Activated T-cell treated with anti-CD3 and anti-CD28 coated beads, Interleukin-2, amount 50 U/mL, for 4 hours (primary cell): Measurements from ENCODE around the gene ASS1. TPM values are rescaled to one million over a fixed set of nuclear protein-coding genes. Genes with fewer than 3 reads are reported as not detected.

ENCODE experiments used
- ATAC-seq, 2 donors: fragments of 200-7000 bp; cut with Tn5 transposase; one replicate each; pipeline ENCODE4 v1.10.0; 2021
- DNase-seq: peaks from one replicate; pipeline ENCODE4 v3.0.0-alpha.2; 2020
- H3K27me3 Mint-ChIP-seq: one replicate; pipeline ENCODE4 v1.8.0; 2021; ENCODE audit warnings: low read depth, mixed read lengths
- H3K36me3 Mint-ChIP-seq: one replicate; pipeline ENCODE4 v1.8.0; 2022; ENCODE audit warnings: mixed read lengths; ENCODE audit not compliant: insufficient read depth
- H3K4me1 Mint-ChIP-seq: one replicate; pipeline ENCODE4 v1.8.0; 2021; ENCODE audit warnings: low read depth, mixed read lengths
- H3K4me3 Mint-ChIP-seq: one replicate; pipeline ENCODE4 v1.8.0; 2021; ENCODE audit warnings: mild to moderate bottlenecking, moderate library complexity, mixed read lengths
- H3K9me3 Mint-ChIP-seq: one replicate; pipeline ENCODE4 v1.8.0; 2021; ENCODE audit warnings: mixed read lengths
- total RNA-seq, 3 donors: library from RNA; stranded (reverse); gene quantifications; one replicate each; pipeline ENCODE4 v1.2.1, GENCODE V29; 2021

Gene ASS1
- total RNA-seq, 3 donors from 2014 or later, result 1.4 to 2.6 (median 2.6) TPM

- peaks cover 41% of the 10 kb centered on the region for H3K27me3 Mint-ChIP-seq
- ATAC-seq (no peak), DNase-seq (no peak)
- H3K9me3 Mint-ChIP-seq, result no peaks in the 10 kb centered on the region
- no peaks in the 10 kb centered on the region for H3K36me3 Mint-ChIP-seq
- no peak overlapping the region for H3K4me3 Mint-ChIP-seq
- no peaks in the 10 kb centered on the region for H3K4me1 Mint-ChIP-seq
Observed at GRCh38 chr9:130462685-130463540, 18.2 kb downstream of the ASS1 start.

GRCh38 chr9:130463763-130464745 is 19.3 kb downstream of the ASS1 start:
- Mint-ChIP-seq H3K27me3 (peaks cover 42% of the 10 kb centered on the region), H3K9me3 (no peaks in the 10 kb centered on the region), H3K4me1 (no peaks in the 10 kb centered on the region), H3K36me3 (no peaks in the 10 kb centered on the region), H3K4me3 (no peak overlapping the region)
- no peak for ATAC-seq
- DNase-seq, result no peak

GRCh38 chr9:130465383-130466096 is 20.8 kb downstream of the ASS1 start:
- Mint-ChIP-seq H3K36me3 (no peaks in the 10 kb centered on the region), H3K27me3 (peaks cover 45% of the 10 kb centered on the region), H3K4me1 (no peaks in the 10 kb centered on the region), H3K4me3 (no peak overlapping the region), H3K9me3 (no peaks in the 10 kb centered on the region)
- ATAC-seq (no peak), DNase-seq (no peak)

- no peak for ATAC-seq
- no peaks in the 10 kb centered on the region for H3K36me3 Mint-ChIP-seq
- no peaks in the 10 kb centered on the region for H3K9me3 Mint-ChIP-seq
- H3K4me3 Mint-ChIP-seq, result no peak overlapping the region
- peaks cover 49% of the 10 kb centered on the region for H3K27me3 Mint-ChIP-seq
- H3K4me1 Mint-ChIP-seq, result no peaks in the 10 kb centered on the region
- DNase-seq, result no peak
Observed at GRCh38 chr9:130466537-130467217, 21.9 kb downstream of the ASS1 start.

GRCh38 chr9:130467316-130467715 is 22.6 kb downstream of the ASS1 start:
- peaks cover 52% of the 10 kb centered on the region for H3K27me3 Mint-ChIP-seq

GRCh38 chr9:130468566-130468965 is 23.8 kb downstream of the ASS1 start:
- Mint-ChIP-seq H3K4me1 (no peaks in the 10 kb centered on the region), H3K36me3 (no peaks in the 10 kb centered on the region), H3K9me3 (no peaks in the 10 kb centered on the region), H3K4me3 (no peak overlapping the region), H3K27me3 (peaks cover 59% of the 10 kb centered on the region)
- ATAC-seq, result no peak
- no peak for DNase-seq

More at GRCh38 chr9:130467316-130467715, 22.6 kb downstream of the ASS1 start:
- no peak overlapping the region for H3K4me3 Mint-ChIP-seq
- no peaks in the 10 kb centered on the region for H3K9me3 Mint-ChIP-seq
- DNase-seq (no peak), ATAC-seq (no peak)
- no peaks in the 10 kb centered on the region for H3K36me3 Mint-ChIP-seq
- H3K4me1 Mint-ChIP-seq, result no peaks in the 10 kb centered on the region

- Mint-ChIP-seq H3K4me3 (no peak overlapping the region), H3K27me3 (peaks cover 55% of the 10 kb centered on the region), H3K9me3 (no peaks in the 10 kb centered on the region), H3K4me1 (no peaks in the 10 kb centered on the region), H3K36me3 (no peaks in the 10 kb centered on the region)
- ATAC-seq, result no peak
- DNase-seq, result no peak
Observed at GRCh38 chr9:130470269-130470668, 25.5 kb downstream of the ASS1 start.

- Mint-ChIP-seq H3K36me3 (no peaks in the 10 kb centered on the region), H3K27me3 (peaks cover 55% of the 10 kb centered on the region), H3K4me1 (no peaks in the 10 kb centered on the region), H3K9me3 (no peaks in the 10 kb centered on the region), H3K4me3 (no peak overlapping the region)
- ATAC-seq, result no peak
- DNase-seq, result no peak
Observed at GRCh38 chr9:130470950-130471349, 26.2 kb downstream of the ASS1 start.

GRCh38 chr9:130471411-130472183 is 26.8 kb downstream of the ASS1 start:
- DNase-seq (no peak), ATAC-seq (no peak)
- H3K27me3 Mint-ChIP-seq, result peaks cover 50% of the 10 kb centered on the region
- H3K4me3 Mint-ChIP-seq, result no peak overlapping the region
- H3K4me1 Mint-ChIP-seq, result no peaks in the 10 kb centered on the region
- H3K36me3 Mint-ChIP-seq, result no peaks in the 10 kb centered on the region
- no peaks in the 10 kb centered on the region for H3K9me3 Mint-ChIP-seq

GRCh38 chr9:130472184-130472705 is 27.5 kb downstream of the ASS1 start:
- H3K9me3 Mint-ChIP-seq, result no peaks in the 10 kb centered on the region
- ATAC-seq (no peak), DNase-seq (no peak)
- H3K27me3 Mint-ChIP-seq, result peaks cover 44% of the 10 kb centered on the region
- H3K4me3 Mint-ChIP-seq, result no peak overlapping the region
- H3K4me1 Mint-ChIP-seq, result no peaks in the 10 kb centered on the region
- H3K36me3 Mint-ChIP-seq, result no peaks in the 10 kb centered on the region

- ATAC-seq (no peak), DNase-seq (no peak)
- H3K4me1 Mint-ChIP-seq, result no peaks in the 10 kb centered on the region
- H3K9me3 Mint-ChIP-seq, result no peaks in the 10 kb centered on the region
- no peak overlapping the region for H3K4me3 Mint-ChIP-seq
- H3K27me3 Mint-ChIP-seq, result peaks cover 42% of the 10 kb centered on the region
- no peaks in the 10 kb centered on the region for H3K36me3 Mint-ChIP-seq
Observed at GRCh38 chr9:130473009-130473408, 28.2 kb downstream of the ASS1 start.

- H3K4me3 Mint-ChIP-seq, result no peak overlapping the region
- H3K27me3 Mint-ChIP-seq, result peaks cover 42% of the 10 kb centered on the region
- DNase-seq (no peak), ATAC-seq (no peak)
- H3K9me3 Mint-ChIP-seq, result no peaks in the 10 kb centered on the region
- H3K36me3 Mint-ChIP-seq, result no peaks in the 10 kb centered on the region
- no peaks in the 10 kb centered on the region for H3K4me1 Mint-ChIP-seq
Observed at GRCh38 chr9:130473566-130473965, 28.8 kb downstream of the ASS1 start.

- H3K9me3 Mint-ChIP-seq, result no peaks in the 10 kb centered on the region
- ATAC-seq (no peak), DNase-seq (no peak)
- no peaks in the 10 kb centered on the region for H3K36me3 Mint-ChIP-seq
- H3K27me3 Mint-ChIP-seq, result peaks cover 37% of the 10 kb centered on the region
- no peaks in the 10 kb centered on the region for H3K4me1 Mint-ChIP-seq
- H3K4me3 Mint-ChIP-seq, result no peak overlapping the region
Observed at GRCh38 chr9:130474106-130474505, 29.3 kb downstream of the ASS1 start.
